Measurements from ENCODE around the gene ASIC1. TPM values are rescaled to one million over a fixed set of nuclear protein-coding genes. Genes with fewer than 3 reads are reported as not detected.

ASIC1 gene
- total and polyA plus RNA-seq, 12 donors, result 0.47 to 1.3 (median 0.79) TPM; not detected in 1

DNA sequence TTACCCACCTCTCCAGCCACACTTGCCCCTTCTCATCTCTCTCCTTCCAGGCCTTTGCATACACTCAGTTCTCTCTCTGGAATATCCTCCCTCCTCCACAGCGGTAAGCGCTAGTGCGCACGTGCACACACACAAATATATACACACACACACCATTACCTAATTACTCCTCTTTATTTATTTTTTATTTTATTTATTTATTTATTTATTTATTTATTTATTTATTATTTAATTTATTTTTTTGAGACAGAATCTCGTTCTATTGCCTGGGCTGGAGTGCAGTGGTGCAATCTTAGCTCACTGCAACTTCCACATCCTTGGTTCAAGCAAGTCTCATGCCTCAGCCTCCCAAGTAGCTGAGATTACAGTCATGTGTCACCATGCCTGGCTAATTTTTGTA, 11.7 kb downstream of the ASIC1 start:
- WGBS, 4 donors, result 90 to 95% (median 92%) methylated on average over 5 of the region's 5 CpGs
- H3K9me3 ChIP-seq (replicated peaks in 1 of 3), result no peaks in the 10 kb centered on the region
- no peaks in the 10 kb centered on the region for H3K36me3 ChIP-seq (replicated peaks in 1 of 2)
- DNase-seq, result no peak
- no peak for TF ChIP-seq POLR2A (IDR thresholded peaks at IDR 0.05)
- TF ChIP-seq, protein P1, sequence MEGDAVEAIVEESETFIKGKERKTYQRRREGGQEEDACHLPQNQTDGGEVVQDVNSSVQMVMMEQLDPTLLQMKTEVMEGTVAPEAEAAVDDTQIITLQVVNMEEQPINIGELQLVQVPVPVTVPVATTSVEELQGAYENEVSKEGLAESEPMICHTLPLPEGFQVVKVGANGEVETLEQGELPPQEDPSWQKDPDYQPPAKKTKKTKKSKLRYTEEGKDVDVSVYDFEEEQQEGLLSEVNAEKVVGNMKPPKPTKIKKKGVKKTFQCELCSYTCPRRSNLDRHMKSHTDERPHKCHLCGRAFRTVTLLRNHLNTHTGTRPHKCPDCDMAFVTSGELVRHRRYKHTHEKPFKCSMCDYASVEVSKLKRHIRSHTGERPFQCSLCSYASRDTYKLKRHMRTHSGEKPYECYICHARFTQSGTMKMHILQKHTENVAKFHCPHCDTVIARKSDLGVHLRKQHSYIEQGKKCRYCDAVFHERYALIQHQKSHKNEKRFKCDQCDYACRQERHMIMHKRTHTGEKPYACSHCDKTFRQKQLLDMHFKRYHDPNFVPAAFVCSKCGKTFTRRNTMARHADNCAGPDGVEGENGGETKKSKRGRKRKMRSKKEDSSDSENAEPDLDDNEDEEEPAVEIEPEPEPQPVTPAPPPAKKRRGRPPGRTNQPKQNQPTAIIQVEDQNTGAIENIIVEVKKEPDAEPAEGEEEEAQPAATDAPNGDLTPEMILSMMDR (IDR thresholded peaks at IDR 0.05), result no peak
- no peaks in the 10 kb centered on the region for H3K4me1 ChIP-seq (replicated peaks in 1 of 2)
- no peak overlapping the region for H3K27ac ChIP-seq
- H3K27me3 ChIP-seq, result no peaks in the 10 kb centered on the region
- no peak overlapping the region for H3K4me3 ChIP-seq
- intact Hi-C loops (cut with DNase I), result no loop called here

DNA sequence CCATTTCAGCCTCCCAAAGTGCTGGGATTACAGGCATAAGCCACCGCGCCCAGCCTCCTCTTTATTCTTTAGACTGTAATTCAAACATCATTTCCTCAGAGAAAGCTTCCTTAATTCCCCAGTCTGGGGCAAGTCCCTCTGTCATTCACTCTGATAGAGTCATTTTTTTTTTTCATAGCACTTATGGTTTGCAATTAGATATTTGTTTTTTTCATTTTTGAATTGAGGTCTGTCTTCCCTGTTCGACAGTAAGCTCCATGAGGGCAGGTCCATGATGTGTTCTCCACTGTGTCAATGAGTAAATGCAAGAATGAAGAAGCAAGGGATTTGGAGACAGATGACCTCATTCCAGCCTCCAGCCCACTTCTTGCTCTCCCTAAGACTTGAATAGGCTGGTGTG, 12.1 kb downstream of the ASIC1 start:
- no peak for TF ChIP-seq POLR2A (IDR thresholded peaks at IDR 0.05)
- TF ChIP-seq, protein P1 (IDR thresholded peaks at IDR 0.05), result no peak
- Histone ChIP-seq H3K27ac (no peak overlapping the region), H3K27me3 (no peaks in the 10 kb centered on the region), H3K4me3 (no peak overlapping the region), H3K36me3 (replicated peaks in 1 of 2) (no peaks in the 10 kb centered on the region), H3K4me1 (replicated peaks in 1 of 2) (no peaks in the 10 kb centered on the region), H3K9me3 (replicated peaks in 1 of 3) (no peaks in the 10 kb centered on the region)
- intact Hi-C loops (cut with DNase I), result no loop called here
- DNase-seq, result no peak
- WGBS, 4 donors, result 89 to 98% (median 96%) methylated on average over 3 of the region's 3 CpGs

DNA sequence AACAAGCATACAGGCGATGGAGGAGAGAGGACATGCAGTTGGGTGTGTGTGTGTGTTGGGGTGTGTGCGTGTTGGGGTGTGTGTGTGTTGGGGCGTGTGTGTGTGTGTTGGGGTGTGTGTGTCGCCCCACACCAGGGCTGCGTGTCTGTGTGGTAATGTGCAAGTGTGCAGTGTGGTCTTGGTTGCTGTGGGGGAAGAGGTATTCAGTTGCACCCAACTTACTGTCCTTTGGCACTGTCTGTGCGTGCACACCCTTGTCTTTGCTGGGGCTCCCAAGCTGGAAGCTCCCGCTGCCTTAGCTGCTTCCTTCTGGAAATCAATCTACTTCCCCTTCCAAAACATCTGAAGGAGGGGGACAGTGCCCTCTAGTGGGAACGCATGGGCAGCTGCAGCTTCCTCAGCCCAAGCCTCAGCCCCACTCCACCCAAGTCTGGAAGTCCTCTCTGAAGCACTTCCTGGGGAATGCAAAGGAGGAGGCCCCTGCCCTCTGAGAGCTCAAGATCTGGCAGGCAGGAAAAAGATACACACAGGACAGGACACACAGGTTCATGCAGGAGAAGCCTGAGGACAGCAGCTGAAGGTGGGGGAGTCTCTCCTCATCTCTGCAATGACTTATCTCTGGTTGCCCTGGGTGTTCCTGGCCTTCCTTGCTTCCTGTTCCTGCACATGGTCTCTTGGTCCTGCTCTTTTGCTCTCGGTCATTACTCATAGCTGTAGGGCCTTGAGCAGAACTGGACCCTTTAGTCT, 13.1 kb downstream of the ASIC1 start:
- no peaks in the 10 kb centered on the region for H3K27me3 ChIP-seq
- TF ChIP-seq POLR2A (IDR thresholded peaks at IDR 0.05), result no peak
- TF ChIP-seq, protein P1 (IDR thresholded peaks at IDR 0.05), result peak; percentile 78 to 93 (median 88)
- DNase-seq, result peak; percentile 71 to 90 (median 81)

DNA sequence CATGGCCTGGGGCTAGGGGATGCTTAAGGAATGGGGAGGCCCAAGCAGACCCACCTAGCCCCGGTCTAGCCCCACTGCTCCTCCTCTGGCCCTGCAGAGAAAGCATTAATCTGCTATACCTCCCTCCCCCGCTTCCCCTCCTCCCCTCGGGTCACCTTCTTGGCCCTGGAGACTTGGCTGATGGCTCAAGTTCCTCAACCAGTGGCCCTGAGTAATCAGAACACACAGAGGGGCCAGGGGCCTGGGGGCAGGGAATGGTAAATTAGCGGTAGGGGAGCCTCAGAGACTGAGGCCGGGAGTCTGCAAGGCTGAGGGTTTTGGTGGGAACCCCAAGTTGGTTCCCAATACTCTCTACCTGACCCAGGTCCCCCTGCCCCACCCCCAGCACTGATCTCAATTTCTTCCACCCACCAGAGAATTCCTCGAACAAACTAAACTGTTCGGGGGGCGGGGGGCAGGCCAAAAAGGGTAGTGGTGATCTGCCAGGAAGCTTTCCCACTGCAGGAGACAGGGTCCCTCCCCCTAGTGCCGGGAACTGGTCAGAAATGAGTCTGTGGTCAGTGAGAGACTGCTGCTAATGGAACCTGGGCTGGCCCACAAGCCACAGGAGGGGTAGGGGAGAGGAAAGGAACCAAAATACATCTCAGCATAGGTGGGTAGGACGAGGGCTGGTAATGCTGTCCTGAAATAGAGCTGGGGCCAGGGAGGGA, 15.0 kb downstream of the ASIC1 start:
- H3K27ac ChIP-seq, result no peak overlapping the region
- DNase-seq, result no peak
- H3K9me3 ChIP-seq (replicated peaks in 1 of 3), result no peaks in the 10 kb centered on the region
- H3K4me1 ChIP-seq (replicated peaks in 1 of 2), result peaks cover 0 to 4% of the 10 kb centered on the region in 2 donors
- H3K27me3 ChIP-seq, result no peaks in the 10 kb centered on the region
- TF ChIP-seq, protein P1 (IDR thresholded peaks at IDR 0.05), result no peak
- TF ChIP-seq POLR2A (IDR thresholded peaks at IDR 0.05), result no peak
- no peak overlapping the region for H3K4me3 ChIP-seq
- WGBS, 4 donors, result 64 to 73% (median 69%) methylated on average over 7 to 10 of the region's 10 CpGs
- intact Hi-C loops (cut with DNase I), result loop anchor here in 1 of 2 donors (5.0 kb wide), 1 partner anchor 105 kb away; no protein-coding TSS in a partner anchor
- no peaks in the 10 kb centered on the region for H3K36me3 ChIP-seq (replicated peaks in 1 of 2)

More for the DNA sequence above, 13.1 kb downstream of the ASIC1 start:
- intact Hi-C loops (cut with DNase I), result loop anchor here in 1 of 2 donors (5.0 kb wide), 1 partner anchor 107 kb away; no protein-coding TSS in a partner anchor
- Histone ChIP-seq H3K4me3 (no peak overlapping the region), H3K4me1 (replicated peaks in 1 of 2) (peaks cover 0 to 4% of the 10 kb centered on the region in 2 donors), H3K27ac (no peak overlapping the region), H3K36me3 (replicated peaks in 1 of 2) (no peaks in the 10 kb centered on the region), H3K9me3 (replicated peaks in 1 of 3) (no peaks in the 10 kb centered on the region)
- 35 to 50% (median 39%) methylated on average over 7 to 9 of the region's 9 CpGs for WGBS, 4 donors

Data from adrenal gland (tissue), 12 donors.